GM12873 (cell line): ENCODE results near the gene PDCD11.

Source experiments
- TF ChIP-seq, protein P1 (sequence below): IDR thresholded peaks from 2 replicates; pipeline ENCODE4 v1.5.1; 2012; ENCODE audit warnings: low read depth, mild to moderate bottlenecking, moderate library complexity, low read length, control low read depth; ENCODE audit not compliant: insufficient read depth; ENCODE audit errors: missing control alignments

PDCD11 gene

DNA sequence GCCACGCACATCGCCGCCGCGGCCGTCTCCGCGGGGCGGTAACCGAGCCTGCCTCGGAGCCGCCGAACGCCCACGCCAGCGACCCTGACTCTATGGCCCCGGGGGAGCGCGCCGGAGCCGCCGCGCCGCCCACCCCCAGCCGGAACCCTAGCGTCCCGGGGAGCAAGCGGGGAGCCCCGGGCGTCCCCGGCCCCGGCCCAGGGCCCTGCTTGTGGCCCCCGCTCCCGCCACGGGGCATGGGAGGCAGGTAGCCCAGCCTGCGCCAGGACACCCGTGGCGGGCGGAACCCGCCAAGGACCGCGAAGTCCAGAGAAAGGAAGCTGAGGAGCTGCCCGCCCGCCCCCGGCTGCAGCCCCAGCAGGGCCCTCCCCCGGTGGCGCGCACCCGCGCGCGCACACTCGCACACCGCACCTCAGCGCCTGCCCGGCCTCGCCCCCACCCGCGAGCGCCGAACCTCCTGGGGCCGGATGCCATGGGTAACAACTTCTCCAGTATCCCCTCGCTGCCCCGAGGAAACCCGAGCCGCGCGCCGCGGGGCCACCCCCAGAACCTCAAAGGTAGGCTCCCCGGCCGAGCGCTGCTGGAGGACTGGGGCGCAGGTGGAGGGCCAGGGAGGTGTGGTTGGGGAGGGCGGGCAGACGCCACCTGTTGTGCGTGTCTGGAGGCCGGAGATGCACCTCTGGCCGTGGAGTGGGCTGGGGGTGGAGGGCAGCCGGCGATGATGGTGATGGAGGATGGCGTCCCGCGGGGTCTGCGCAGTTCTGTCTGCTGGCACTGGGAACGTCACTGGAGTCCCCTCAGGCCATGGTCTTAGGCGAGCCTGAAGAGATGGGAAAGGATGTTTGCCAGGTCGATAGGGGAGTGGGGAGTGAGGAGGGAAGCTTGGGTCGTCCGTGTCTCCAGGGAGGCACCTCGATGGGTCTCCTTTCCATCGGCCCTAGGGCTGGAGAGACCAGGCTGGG is 97.8 kb downstream of the PDCD11 start:
- TF ChIP-seq, protein P1, sequence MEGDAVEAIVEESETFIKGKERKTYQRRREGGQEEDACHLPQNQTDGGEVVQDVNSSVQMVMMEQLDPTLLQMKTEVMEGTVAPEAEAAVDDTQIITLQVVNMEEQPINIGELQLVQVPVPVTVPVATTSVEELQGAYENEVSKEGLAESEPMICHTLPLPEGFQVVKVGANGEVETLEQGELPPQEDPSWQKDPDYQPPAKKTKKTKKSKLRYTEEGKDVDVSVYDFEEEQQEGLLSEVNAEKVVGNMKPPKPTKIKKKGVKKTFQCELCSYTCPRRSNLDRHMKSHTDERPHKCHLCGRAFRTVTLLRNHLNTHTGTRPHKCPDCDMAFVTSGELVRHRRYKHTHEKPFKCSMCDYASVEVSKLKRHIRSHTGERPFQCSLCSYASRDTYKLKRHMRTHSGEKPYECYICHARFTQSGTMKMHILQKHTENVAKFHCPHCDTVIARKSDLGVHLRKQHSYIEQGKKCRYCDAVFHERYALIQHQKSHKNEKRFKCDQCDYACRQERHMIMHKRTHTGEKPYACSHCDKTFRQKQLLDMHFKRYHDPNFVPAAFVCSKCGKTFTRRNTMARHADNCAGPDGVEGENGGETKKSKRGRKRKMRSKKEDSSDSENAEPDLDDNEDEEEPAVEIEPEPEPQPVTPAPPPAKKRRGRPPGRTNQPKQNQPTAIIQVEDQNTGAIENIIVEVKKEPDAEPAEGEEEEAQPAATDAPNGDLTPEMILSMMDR: no peak

DNA sequence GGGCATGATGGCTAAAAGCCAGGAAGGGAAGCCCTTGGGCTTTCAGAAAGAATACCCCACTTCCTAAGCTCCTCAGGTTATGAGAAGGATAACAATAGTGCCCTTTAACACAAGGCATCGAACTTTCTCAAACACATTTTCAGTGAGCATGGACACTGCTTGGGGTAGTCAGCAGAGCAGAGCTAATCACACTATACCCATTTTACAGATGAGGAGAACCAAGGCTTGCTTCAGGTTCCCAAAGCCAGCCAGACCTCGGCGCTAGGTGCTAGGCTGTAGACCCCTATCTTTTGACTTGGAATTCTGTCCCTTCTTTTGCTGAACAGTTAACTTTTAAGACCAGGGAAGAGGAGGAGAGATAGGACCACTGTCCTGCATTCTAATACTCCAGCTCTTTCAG is 98.9 kb downstream of the PDCD11 start:
- TF ChIP-seq, protein P1: no peak
